ENCODE data around the gene AHNAK2.

- TF ChIP-seq POLR2A (IDR thresholded peaks at IDR 0.05): no peak
- TF ChIP-seq CTCF (IDR thresholded peaks at IDR 0.05): peak in 5 of 7 experiments; percentile 53 to 91 (median 86)
Measured at GRCh38 chr14:104932676-104933631, 45.2 kb downstream of the AHNAK2 start.
